ENCODE data around the gene CHRNB4.
A peak's percentile ranks its signal among the peaks of the same experiment; 100 is the strongest.

Gene CHRNB4

DNA sequence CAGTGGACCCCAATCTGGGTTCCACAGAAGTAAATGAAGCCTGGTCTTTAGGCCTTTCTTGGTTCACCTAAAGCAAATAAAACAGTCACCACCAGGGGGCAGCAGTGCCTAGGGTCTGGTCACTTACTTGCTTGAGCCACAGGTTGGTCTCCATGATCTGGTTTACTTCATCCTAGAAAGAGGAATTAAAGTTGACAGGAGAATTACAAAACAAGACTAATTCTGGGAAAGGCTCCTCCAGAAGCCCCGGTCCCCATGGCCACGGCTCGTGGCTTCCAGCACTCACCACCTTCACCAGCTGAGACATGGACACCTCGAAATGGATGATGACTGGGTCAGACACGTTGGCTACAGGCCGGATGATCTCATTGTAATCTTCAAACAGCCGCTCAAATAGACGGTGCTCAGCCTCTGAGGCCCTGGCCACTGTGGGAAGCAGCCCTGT, 22.5 kb downstream of the CHRNB4 start (continued):
- TF ChIP-seq ISL1 (CRISPR knock-in tag; IDR thresholded peaks at IDR 0.05) = peak; percentile 87
- TF ChIP-seq ESRRG (CRISPR knock-in tag; IDR thresholded peaks at IDR 0.05) = no peak
- no peak for TF ChIP-seq TOX (CRISPR knock-in tag; IDR thresholded peaks at IDR 0.05; ENCODE audit: borderline replicate concordance)
- no peak for TF ChIP-seq ZNF70 (CRISPR knock-in tag; IDR thresholded peaks at IDR 0.05)
- TF ChIP-seq BACH2 (CRISPR knock-in tag; IDR thresholded peaks at IDR 0.05; ENCODE audit: borderline replicate concordance) = no peak

DNA sequence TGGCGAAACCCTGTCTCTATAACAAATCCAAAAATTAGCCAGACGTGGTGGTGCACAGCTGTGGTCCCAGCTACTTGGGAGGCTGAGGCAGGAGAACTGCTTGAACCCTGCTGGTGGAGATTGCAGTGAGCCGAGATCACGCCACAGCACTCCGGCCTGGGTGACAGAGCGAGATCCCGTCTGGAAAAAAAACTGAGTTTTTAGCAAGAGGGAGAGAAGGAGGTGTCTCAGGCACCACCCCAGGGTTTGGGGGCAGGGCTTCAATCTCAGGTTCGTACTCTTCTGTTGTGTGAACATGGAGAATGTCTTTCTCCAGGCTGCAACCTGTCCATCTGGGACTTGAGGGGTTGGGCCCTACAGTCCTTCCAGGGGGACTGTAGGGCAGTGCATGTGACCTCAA, 22.9 kb downstream of the CHRNB4 start:
- TF ChIP-seq TCF4 (CRISPR knock-in tag; IDR thresholded peaks at IDR 0.05; ENCODE audit: borderline replicate concordance) = no peak
- no peak for TF ChIP-seq ZNF565 (CRISPR knock-in tag; conservative IDR thresholded peaks at IDR 0.05; ENCODE audit: low read depth)
- TF ChIP-seq TOX (CRISPR knock-in tag; IDR thresholded peaks at IDR 0.05; ENCODE audit: borderline replicate concordance) = no peak
- no peak for TF ChIP-seq ZC3H10 (CRISPR knock-in tag; IDR thresholded peaks at IDR 0.05)
- TF ChIP-seq, protein P1, sequence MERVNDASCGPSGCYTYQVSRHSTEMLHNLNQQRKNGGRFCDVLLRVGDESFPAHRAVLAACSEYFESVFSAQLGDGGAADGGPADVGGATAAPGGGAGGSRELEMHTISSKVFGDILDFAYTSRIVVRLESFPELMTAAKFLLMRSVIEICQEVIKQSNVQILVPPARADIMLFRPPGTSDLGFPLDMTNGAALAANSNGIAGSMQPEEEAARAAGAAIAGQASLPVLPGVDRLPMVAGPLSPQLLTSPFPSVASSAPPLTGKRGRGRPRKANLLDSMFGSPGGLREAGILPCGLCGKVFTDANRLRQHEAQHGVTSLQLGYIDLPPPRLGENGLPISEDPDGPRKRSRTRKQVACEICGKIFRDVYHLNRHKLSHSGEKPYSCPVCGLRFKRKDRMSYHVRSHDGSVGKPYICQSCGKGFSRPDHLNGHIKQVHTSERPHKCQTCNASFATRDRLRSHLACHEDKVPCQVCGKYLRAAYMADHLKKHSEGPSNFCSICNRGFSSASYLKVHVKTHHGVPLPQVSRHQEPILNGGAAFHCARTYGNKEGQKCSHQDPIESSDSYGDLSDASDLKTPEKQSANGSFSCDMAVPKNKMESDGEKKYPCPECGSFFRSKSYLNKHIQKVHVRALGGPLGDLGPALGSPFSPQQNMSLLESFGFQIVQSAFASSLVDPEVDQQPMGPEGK (CRISPR knock-in tag; IDR thresholded peaks at IDR 0.05; ENCODE audit: borderline replicate concordance) = no peak
- no peak for TF ChIP-seq ZNF8 (CRISPR knock-in tag; IDR thresholded peaks at IDR 0.05)
- no peak for TF ChIP-seq SNAI2 (CRISPR knock-in tag; IDR thresholded peaks at IDR 0.05)
- TF ChIP-seq ZFP3 (CRISPR knock-in tag; IDR thresholded peaks at IDR 0.05) = no peak
- no peak for TF ChIP-seq ZNF70 (CRISPR knock-in tag; IDR thresholded peaks at IDR 0.05)
- TF ChIP-seq, protein P2, sequence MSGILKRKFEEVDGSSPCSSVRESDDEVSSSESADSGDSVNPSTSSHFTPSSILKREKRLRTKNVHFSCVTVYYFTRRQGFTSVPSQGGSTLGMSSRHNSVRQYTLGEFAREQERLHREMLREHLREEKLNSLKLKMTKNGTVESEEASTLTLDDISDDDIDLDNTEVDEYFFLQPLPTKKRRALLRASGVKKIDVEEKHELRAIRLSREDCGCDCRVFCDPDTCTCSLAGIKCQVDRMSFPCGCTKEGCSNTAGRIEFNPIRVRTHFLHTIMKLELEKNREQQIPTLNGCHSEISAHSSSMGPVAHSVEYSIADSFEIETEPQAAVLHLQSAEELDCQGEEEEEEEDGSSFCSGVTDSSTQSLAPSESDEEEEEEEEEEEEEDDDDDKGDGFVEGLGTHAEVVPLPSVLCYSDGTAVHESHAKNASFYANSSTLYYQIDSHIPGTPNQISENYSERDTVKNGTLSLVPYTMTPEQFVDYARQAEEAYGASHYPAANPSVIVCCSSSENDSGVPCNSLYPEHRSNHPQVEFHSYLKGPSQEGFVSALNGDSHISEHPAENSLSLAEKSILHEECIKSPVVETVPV (CRISPR knock-in tag; IDR thresholded peaks at IDR 0.05) = no peak
- TF ChIP-seq OSR1 (CRISPR knock-in tag; IDR thresholded peaks at IDR 0.05) = no peak
- TF ChIP-seq, protein P3, sequence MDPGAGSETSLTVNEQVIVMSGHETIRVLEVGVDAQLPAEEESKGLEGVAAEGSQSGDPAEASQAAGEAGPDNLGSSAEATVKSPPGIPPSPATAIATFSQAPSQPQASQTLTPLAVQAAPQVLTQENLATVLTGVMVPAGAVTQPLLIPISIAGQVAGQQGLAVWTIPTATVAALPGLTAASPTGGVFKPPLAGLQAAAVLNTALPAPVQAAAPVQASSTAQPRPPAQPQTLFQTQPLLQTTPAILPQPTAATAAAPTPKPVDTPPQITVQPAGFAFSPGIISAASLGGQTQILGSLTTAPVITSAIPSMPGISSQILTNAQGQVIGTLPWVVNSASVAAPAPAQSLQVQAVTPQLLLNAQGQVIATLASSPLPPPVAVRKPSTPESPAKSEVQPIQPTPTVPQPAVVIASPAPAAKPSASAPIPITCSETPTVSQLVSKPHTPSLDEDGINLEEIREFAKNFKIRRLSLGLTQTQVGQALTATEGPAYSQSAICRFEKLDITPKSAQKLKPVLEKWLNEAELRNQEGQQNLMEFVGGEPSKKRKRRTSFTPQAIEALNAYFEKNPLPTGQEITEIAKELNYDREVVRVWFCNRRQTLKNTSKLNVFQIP (CRISPR knock-in tag; IDR thresholded peaks at IDR 0.05; ENCODE audit: borderline replicate concordance, low read depth) = no peak
- no peak for TF ChIP-seq ESRRG (CRISPR knock-in tag; IDR thresholded peaks at IDR 0.05)
- TF ChIP-seq, protein P4, sequence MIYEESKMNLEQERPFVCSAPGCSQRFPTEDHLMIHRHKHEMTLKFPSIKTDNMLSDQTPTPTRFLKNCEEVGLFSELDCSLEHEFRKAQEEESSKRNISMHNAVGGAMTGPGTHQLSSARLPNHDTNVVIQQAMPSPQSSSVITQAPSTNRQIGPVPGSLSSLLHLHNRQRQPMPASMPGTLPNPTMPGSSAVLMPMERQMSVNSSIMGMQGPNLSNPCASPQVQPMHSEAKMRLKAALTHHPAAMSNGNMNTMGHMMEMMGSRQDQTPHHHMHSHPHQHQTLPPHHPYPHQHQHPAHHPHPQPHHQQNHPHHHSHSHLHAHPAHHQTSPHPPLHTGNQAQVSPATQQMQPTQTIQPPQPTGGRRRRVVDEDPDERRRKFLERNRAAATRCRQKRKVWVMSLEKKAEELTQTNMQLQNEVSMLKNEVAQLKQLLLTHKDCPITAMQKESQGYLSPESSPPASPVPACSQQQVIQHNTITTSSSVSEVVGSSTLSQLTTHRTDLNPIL (CRISPR knock-in tag; IDR thresholded peaks at IDR 0.05; ENCODE audit: low read depth) = no peak
- no peak for TF ChIP-seq ARNTL (CRISPR knock-in tag; IDR thresholded peaks at IDR 0.05; ENCODE audit: borderline replicate concordance, low read depth)
- no peak for ATAC-seq

DNA sequence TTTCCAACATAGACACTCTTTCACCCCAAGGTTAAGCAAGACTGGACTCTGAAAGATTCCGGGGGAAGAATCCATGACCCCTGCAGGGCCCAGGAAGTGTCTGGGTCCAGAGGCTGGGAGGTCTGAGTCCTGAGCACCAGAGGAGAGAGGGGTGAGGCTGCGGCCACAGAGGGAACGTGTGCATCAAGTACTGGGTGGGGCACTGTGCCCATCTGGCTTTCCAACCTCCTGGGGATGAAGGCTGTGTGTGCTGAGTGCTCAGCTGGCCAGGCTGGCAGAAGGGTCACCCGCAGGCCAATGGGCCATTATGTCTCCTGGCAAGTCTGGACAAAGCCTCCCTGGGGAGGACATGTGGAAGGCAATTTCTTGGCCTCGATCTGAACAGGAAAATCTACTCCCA, 23.5 kb downstream of the CHRNB4 start:
- no peak for ATAC-seq
- TF ChIP-seq ZFP3 (CRISPR knock-in tag; IDR thresholded peaks at IDR 0.05) (no peak), RARB (CRISPR knock-in tag; IDR thresholded peaks at IDR 0.05) (no peak), BACH2 (CRISPR knock-in tag; IDR thresholded peaks at IDR 0.05; ENCODE audit: borderline replicate concordance) (no peak), SNAI2 (CRISPR knock-in tag; IDR thresholded peaks at IDR 0.05) (no peak), GLIS3 (CRISPR knock-in tag; IDR thresholded peaks at IDR 0.05) (no peak), PPARA (CRISPR knock-in tag; IDR thresholded peaks at IDR 0.05; ENCODE audit: borderline replicate concordance) (no peak), ZNF565 (CRISPR knock-in tag; conservative IDR thresholded peaks at IDR 0.05; ENCODE audit: low read depth) (no peak), ARNTL (CRISPR knock-in tag; IDR thresholded peaks at IDR 0.05; ENCODE audit: borderline replicate concordance, low read depth) (no peak), TOX (CRISPR knock-in tag; IDR thresholded peaks at IDR 0.05; ENCODE audit: borderline replicate concordance) (no peak)
- TF ChIP-seq, protein P2 (CRISPR knock-in tag; IDR thresholded peaks at IDR 0.05) = no peak
- TF ChIP-seq, protein P4 (CRISPR knock-in tag; IDR thresholded peaks at IDR 0.05; ENCODE audit: low read depth) = no peak
